Fibroblast of skin of right biceps (primary cell): ENCODE results near the gene RWDD1.
"Not testable (repeated sequence)": the region's sequence is repeated elsewhere in the genome, so short reads cannot be mapped to it uniquely, and the experiment has no call there.

Experiments used
- DNase-seq: peaks from one replicate; pipeline ENCODE4 v3.0.0-alpha.2; 2013

RWDD1 gene

DNA sequence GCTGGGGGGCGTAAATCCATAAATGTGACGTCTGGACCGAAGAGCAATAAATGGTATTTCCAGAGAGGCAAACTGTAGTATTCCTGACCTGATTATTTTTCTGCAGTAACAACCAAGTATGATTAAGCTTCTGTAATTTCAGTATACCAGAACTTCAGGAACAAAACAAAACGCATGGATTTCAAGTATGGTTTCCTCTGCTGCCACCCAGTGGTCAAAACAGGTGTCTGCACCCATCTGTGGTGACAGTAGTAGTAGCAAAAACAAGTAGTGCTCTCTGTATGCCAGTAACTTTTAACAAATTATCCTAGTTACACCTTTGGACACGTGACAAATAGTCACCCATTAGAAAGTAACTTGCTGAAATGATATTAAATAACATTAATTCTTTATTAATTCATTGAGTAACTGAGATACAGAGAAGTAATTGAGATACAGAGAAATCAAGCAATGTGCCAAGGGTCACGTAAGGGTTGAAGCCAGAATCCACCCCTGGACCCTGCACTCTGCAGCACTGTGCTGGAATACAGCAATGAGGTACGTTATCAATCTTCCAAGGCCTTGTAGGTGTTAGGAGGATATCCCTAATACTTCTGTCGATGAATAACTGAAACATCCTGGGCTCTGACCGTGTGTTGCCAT is 9.8 kb upstream of the RWDD1 start:
- DNase-seq, result peak; percentile 73

DNA sequence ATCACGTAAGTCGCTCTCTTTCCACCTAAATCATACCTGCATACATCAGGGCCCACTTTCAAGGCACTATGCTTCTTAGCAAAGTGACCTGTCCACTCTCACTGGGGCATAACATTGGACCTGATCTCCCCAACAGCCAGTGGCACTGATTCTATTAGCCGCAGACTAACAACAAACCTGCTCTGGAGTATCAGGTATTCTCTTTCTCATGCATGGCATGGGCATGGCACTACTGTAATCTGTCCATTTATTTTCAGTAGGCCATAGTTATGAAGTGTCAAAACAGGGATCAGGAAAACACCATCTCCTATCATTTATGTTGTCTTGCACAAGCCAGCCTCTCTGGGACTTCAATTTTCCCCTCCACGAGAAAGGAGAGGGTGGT is 9.3 kb upstream of the RWDD1 start:
- no peak for DNase-seq

DNA sequence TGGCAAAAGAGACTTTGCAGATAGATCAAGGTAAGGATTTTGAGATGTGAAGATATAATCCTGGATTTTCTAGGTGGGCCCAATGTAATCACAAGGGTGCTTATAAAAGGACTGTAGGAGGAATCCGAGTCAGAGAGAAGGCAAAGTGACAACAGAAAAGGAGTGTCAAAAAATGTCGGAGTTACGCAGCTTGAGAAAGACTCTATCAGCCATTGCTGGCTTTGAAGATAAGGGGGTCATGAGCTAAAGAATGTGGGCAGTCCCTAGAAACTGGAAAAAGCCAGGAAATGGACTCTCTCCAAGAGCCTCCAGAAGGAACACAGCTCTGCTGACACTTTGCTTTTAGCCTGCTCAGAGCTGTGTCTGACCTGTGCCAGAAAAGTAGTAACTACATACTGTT is 8.7 kb upstream of the RWDD1 start:
- DNase-seq, result peak; percentile 32

DNA sequence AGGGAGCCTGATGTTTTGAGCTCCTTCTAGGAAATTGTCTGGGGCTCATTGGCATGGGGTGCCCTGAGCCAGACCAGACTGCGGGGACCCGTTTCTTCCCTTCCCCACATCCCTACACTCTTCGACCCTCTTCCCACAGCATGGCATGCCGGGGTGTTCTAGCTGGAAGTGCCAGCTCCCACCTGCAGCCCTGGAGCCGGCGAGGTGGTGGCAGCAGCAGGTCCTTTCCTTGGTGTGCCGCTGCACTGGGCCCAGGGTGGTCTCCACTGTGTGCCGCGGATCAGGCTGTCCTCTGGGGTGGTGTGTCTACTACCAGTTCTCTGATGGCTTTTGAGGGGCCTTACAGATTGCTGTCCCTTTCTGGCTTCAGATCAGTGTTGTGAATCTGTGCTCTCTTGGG is 7.5 kb upstream of the RWDD1 start:
- no peak for DNase-seq

DNA sequence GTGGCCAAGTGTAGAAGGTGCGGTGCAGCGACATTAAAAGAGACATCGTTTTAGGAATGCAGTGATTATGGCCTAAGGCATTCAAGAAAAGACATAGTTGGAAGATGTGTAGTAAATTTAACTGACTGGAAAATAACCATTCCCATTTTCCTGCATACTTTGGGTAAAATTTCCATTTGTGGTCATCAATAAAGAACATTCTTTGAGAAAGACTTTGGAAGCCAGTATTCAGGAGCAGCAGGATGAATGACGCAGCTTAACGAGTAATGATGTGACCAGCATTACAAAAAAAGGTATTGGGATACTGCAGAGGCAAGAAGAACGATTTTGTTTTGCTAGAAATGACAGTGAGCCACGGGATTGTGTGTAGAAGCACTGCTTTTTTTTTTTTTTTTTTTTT is 7.0 kb upstream of the RWDD1 start:
- peak; percentile 87 for DNase-seq

DNA sequence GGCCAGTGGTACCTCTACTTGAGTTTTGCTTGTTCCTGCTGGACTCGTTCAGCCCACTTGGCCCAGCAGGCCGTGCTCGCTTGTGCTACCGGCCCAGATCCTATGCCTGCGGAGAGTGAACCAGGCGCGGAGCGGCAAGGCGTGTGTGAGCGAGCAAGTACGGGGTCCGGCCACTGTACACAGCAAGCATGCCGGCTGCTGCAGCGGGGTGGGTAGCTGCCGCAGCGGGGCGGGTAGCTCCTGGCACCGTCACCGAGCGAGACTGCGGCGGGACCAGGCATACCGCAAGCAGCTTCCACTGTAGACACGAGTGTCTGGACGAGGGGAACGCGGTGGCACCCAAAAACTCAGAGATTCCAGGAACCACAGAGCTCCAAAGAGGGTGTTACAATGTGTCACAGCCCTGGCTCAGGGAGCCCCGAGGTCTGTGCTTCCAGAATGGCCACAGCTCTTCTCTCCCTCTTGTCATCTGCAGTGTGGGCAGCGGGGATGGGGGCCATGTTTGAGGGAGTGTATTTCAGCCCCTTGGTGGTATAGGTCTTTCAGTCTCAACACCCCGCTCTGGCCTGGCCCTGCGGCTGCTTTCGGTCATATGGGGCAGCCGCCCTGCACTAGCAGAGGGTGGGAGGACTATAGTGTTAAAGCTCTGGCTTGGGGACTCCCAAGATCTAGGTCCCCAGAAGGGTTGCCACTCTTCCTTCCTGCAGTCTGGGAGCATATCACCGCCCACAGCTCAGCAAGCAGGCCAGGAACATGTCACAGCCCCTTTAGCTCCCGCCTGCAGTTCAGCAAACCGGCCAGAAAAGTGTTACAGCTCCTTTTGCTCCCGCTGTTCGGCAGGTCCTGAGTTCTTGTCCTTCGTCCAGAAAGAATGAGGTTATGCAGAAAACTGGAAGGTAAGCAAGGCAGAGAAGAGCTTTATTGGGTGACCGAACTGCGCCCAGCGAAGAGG is 6.1 kb upstream of the RWDD1 start:
- peak; percentile 36 for DNase-seq

DNA sequence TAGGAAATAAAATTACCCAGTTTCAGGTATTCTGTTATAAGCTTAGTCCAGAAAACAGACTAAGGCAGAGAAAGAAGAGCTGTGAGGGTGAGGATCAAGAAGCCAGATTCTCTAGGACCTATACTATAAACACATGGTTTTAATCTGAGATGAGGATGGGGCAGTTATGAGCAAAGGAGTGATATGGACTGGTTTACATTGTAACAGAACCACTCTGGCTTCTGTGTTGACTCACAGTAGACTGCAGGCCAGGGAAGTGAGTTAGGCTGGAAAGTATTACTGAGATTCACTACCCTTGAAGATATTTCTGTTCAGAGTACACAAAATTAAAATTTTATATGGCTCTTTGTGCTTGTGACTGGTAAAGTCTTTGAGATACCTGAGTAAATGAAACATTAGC is 3.2 kb upstream of the RWDD1 start:
- DNase-seq, result peak; percentile 67

DNA sequence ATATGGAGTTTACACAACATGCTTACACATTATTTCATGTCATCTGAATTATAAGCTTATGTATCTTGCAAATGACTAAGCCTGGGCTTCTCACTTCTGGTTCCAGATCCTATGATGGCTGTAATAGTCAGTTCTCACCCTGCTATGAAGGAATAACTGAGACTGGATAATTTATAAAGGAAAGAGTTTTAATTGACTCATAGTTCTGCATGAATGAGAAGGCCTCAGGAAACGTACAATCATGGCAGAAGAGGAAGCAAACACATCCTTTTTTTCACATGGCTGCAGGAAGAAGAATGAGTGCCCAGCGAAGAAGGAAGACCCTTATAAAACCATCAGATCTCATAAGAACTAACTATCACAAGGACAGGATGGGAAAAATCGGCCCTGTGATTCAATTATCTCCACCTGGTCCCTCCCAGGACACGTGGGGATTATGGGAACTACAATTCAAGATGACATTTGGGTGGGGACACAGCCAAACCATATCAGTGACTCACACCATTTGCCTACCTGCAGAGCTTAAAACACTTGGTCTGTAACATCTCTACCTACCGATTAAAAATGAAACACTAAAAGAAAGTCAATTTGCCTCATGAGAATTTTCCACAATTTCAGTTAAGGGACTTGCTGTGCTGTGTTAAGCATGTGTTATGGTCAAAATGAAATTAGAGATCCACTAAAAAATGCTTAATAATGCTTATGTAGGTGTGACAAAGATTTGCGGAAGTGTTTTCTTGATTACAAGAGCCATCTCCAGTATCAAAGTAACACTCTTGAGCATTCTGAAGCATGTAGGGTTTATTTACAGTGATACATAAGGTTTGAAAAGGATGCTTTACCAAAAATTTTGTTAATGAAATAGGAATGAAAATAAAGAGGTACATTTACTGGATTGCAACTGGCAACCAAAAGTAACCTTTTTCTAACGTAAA is 2.2 kb upstream of the RWDD1 start:
- no peak for DNase-seq

DNA sequence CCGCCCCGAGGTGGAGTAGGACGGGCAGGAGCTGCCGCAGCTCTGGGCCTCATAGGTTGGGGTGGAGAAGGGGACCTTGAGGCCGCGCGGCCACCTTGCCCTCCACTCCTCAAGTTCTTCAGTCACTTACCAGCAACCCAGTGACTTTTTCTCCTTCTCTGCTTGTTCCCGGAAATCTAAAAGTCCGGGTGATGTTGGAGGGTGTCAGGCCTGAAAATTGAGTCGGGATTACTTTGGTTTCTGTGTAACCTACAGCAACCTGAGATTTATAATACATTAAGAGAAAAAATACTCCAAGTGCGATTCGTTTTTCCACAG is 338 bp downstream of the RWDD1 start:
- no peak for DNase-seq

DNA sequence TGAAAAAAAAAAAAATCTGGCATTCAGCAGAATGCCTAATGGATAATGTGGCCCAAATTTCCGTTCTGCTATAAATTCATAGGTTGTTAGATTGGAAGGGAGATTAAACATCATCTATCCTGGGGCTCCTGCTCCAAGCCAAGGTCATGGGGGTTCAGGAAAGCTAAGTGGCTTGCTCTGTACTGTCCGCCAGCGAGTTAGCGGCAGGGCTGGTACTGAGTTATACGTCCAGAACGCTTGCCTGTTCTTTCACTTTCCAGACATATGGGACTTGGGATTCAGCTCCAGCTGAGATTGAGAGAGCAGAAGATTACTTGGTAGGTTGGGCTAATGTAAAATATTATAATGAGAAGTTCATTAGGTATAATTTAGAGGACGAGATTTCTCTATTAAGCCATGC is 858 bp downstream of the RWDD1 start:
- peak; percentile 41 for DNase-seq

DNA sequence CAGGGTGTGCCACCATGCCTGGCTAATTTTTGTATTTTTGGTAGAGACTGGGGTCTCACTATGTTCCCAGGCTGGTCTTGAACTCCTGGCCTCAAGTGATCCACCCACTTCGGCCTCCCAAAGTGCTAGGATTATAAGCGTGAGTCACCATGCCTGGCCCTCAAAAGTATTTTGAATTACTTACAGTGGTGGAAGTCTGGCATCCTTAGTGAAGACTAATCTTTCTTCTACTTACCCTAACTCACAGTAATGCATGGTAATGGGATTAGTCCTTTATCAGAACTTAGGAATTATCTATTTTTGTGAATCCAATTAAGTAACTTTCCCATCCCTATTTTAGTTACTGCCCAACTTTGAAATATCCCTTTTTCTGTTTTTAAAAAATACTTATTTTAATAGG is 3.9 kb downstream of the RWDD1 start:
- no peak for DNase-seq

DNA sequence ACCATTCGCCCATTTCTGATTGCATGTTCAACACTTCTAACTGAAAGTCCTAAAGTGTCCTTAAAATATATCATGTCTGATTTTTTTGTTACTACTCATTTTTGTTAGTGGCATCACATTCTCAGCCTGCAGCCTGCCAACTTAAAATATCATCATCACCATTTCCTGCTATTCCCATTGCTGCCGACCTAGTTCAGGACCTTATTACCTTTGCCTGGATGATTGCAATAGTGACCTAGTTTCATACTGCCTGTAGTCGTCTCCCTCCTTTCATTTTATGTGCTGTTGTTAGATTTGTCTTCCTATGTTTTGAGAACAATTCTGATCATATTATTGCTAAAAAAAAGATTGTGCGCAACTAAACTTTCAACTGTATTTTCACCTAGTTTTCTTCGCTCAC is 6.2 kb downstream of the RWDD1 start:
- no peak for DNase-seq

DNA sequence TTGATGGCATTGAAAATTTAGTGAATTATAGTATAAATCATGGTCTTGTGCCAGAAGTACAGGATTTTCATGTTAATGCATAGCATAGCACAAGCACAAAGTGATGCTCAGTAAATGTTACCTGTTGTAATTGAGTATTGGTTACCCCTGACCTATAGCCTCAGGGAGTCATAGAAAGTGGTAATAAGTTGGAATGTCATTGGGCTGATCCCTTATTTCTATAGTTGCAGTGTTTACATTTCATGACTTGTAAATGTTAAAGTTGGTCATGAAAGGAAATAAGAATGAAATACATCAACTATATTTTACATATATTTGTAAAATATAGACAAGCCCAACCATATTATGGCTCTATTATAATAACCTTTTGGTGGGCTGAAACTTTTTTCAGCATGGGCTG is 7.0 kb downstream of the RWDD1 start:
- DNase-seq, result no peak

DNA sequence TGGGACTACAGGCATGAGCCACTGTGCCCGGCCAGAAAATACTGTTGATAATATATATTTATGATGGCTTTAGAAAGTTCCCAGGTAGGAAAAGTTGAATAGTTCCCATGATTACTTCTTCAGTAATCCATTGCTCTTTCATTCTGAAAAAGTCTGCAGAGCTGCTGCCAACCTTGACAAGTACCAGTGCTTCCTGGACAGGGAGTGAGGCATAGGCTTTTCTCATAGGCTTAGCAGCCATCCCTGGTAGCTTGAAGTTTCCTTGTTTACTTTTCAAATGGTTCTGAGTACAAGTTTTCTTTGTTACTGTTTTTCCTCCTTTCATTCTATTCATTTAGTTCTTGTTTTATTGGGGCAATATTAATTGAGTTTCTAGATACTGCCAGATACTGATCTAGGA is 7.8 kb downstream of the RWDD1 start:
- no peak for DNase-seq

DNA sequence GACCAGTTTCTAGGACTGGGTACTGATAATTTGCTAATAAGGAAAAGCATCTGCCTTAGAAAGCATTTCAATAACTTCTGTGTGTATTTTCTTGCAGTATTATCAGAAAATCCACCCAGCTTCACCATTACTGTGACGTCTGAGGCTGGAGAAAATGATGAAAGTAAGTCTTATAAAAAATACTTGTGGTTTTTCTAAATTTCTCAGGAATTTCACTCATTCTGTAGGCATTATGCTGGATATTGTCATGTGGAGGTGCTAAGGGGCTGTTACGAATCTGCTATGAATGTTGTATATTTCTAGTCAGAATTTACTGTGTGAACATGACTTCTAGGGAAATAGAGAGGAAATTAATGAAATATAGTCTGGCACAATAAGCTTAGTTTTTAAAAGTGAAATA is 8.9 kb downstream of the RWDD1 start:
- peak; percentile 80 for DNase-seq

DNA sequence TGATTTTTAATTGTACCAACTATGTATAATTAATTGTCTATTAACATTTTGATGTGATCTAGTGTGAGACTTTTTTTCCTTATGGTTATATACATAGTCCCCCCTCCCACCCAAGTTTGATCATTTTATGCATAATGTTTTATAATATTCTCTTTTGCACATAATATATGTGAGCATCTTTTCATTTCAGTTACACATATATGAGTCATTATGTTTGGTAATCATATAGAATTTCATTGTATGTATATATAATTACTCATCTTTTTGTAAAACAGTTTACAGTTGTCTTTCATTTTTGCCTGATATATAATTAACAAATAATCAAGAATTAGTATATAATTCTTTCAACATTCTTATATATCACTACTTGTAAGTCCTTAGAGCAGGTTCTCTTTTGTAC is 15.0 kb downstream of the RWDD1 start:
- no peak for DNase-seq

DNA sequence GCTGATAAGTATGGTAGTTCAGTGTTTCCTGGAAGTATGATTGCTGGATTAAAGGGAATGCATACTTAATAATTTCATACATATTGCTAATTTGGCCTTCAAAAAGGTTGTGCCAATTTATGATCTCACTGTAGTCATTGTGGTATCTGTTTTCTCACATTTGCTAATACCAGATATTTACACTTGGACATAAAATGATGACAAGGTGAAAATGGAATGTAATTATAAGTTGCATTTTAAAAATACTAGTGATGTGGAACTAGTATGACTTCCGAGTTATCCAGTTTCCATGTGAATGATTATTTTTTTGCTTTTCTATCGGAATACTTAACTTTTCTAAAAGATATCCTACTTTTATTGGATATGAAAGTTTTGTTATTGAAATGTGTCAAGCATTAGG is 15.4 kb downstream of the RWDD1 start:
- DNase-seq, result no peak

DNA sequence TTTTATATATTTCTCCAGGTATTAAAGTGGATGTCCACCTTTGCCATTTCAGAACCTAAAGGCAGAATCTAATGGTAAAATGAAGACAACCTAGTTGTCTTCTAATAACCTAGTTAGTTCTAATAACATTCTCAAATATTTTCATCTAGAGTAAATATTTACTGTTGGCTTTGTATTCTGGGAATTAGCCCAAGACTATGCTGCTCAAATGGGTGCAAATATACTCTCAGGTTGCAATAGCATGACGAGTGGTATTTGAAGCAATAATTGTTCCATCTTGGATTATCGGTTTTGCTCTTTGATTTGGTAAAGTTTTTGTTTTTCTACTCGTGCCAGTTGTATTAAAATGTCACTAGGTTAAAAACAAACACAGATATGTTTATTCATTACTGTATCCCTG is 23.9 kb downstream of the RWDD1 start:
- no peak for DNase-seq

DNA sequence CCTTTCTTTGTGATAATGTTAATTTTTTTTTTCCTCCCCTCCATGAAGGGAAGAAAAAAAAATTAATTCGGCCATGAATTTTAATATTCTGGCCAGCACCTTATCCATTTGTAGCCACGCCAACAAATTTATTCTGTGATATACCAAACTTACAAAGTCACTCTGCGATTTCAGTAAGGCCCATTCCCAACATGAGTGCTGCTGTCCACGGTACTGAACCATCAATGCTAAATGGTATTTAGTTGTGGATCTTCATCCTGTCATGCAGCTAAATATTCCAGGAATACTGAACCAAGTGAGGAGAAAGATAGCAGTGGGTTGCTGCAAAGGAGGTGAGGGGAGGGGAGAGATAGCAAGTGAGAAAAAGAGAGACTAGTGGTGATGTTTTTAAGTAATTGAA is 25.5 kb downstream of the RWDD1 start:
- DNase-seq, result peak; percentile 29

DNA sequence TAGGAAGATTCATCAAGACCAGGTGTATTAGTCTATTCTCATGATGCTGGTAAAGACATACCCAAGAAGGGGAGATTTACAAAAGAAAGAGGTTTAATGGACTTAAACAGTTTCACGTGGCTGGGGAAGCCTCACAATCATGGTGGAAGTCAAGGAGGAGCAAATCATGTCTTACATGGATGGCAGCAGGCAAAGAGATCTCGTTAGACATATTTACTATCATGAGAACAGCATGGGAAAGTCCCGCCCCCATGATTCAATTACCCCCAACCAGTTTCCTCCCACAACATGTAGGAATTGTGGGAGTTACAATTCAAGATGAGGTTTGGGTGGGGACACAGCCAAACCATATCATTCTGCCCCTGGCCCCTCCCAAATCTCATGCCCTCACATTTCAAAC is 32.6 kb downstream of the RWDD1 start:
- DNase-seq, result not testable (repeated sequence)

DNA sequence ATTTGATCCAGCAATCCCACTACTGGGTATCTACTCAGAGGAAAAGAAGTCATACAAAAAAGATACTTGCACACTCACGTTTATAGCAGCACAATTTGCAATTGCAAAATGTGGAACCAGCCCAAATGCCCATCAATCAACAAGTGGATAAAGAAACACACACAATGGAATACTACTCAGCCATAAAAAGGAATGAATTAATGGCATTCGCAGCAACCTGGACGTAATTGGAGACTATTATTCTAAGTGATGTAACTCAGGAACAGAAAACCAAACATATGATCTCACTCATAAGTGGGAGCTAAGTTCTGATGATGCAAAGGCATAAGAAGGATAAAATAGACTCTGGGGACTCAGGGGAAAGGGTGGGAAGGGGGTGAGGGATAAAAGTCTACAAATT is 33.6 kb downstream of the RWDD1 start:
- DNase-seq, result not testable (repeated sequence)

DNA sequence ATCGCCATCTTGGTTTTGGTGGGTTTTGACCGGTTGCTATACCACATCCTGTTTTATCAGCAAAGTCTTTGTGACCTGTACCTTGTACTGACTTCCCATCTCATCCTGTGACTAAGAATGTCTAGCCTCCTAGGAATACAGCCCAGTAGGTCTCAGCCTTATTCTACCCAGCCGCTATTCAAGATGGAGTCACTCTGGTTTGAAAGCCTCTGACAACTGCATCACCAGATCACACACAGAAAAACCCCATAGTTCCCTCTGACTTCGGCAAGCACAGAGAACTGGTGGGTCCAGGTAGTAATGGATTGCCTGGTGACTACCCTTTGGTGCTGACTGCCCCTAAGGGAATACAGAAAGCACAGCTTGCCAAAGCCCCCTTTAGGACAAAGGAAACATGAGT is 34.6 kb downstream of the RWDD1 start:
- no peak for DNase-seq

DNA sequence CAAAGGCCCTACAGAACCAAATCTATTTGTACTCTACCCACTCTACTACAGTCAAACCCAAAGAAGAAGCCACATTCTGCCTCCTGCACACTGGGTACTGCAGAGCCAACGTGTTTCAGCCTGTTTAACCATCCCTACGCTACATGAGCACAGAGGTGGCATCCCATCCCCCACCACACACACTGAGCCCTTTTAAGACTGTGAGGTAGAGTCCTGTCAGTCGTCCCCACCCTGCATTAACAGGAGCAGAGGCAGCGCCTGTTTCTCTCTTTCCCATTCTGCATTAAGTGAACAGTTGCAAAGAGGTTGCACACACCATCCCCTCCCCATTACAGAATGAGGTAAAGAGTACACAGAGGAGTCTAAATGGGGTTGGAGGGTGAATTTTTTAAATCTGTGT is 39.8 kb downstream of the RWDD1 start:
- no peak for DNase-seq
